SK-N-DZ (cell line): ENCODE data around the gene HSP90AA1. TPM values are rescaled to one million over a fixed set of nuclear protein-coding genes. Genes with fewer than 3 reads are reported as not detected.
"Not testable (repeated sequence)": the region's sequence is repeated elsewhere in the genome, so short reads cannot be mapped to it uniquely, and the experiment has no call there.

ENCODE experiments used
- DNase-seq: peaks from one replicate; pipeline ENCODE4 v3.0.0-alpha.2; 2015; ENCODE audit warnings: low spot score
- polyA plus RNA-seq, 2 experiments: library from polyadenylated mRNA; depleted of rRNA; stranded (reverse); fragments of >200 nt; gene quantifications; 2 replicates each; pipeline ENCODE4 v1.2.3, GENCODE V29; 2014

HSP90AA1 gene
- polyA plus RNA-seq (2014; cell fraction: cytosol; rRNA removed), result 134 and 201 TPM in 2 replicates
- polyA plus RNA-seq (2014; cell fraction: nucleus; rRNA removed), result 122 and 173 TPM in 2 replicates

DNA sequence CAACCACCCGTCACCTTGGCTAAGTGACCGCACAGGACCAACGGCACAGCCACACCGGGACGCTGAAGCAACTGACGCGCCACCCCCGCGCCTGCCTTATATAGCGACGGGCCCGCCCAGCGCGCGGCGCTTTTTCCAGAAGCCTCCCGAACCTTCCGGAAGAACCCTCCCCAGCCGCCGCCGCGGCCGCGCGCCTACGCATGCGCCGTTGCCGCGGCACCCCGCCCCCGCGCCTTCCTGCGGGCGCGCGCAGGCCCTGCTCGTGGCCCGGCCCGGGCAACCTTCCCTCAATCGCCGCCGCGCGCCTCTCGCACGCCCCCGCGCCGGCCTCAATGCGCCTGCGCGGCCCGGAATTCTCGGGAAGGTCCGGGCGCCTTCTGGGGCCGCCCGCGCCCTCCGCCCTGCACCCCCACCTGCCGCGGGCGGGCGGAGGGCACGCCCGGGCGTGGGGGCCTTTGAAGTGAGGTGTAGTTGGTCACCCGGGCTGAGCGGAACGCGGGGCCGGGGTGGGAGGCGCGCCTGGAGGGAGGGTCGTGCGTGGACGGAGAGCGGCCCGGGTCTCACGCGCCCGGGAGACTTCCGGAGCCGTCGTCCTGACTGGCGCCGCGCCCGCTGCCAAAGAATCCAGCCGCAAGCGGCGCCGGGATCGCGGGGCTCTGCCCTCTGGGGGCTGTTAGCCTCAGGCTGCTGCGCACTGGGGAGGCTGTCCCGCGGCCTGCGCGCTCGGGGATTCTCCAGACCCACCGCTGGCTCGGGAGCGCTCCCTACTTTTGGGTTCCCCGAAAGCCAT lies at the start of gene HSP90AA1:
Gene HSP90AA1 (minus strand): TSS at position 73 of the 790 bp plus-strand sequence. CDS start 666 bp downstream, outside the sequence.
- peak; percentile 81 for DNase-seq

DNA sequence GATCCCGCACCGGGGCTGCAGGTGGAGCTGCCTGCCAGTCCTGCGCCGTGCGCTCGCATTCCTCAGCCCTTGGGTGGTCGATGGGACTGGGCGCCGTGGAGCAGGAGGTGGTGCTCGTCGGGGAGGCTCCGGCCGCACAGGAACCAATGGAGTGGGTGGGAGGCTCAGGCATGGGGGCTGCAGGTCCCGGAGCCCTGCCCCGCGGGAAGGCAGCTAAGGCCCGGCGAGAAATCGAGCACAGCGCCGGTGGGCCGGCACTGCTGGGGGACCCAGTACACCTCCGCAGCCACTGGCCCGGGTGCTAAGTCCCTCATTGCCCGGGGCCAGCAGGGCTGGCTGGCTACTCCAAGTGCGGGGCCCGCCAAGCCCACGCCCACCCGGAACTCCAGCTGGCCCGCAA lies 48.6 kb upstream of the HSP90AA1 start:
- not testable (repeated sequence) for DNase-seq

DNA sequence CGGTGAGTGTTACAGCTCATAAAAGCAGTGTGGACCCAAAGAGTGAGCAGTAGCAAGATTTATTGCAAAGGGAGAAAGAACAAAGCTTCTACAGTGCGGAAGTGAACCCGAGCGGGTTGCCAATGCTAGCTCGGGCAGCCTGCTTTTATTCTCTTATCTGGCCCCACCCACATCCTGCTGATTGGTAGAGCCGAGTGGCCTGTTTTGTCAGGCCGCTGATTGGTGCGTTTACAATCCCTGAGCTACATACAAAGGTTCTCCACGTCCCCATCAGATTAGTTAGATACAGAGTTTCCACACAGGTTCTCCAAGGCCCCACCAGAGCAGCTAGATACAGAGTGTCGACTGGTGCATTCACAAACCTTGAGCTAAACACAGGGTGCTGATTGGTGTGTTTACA lies 47.9 kb upstream of the HSP90AA1 start:
- not testable (repeated sequence) for DNase-seq

DNA sequence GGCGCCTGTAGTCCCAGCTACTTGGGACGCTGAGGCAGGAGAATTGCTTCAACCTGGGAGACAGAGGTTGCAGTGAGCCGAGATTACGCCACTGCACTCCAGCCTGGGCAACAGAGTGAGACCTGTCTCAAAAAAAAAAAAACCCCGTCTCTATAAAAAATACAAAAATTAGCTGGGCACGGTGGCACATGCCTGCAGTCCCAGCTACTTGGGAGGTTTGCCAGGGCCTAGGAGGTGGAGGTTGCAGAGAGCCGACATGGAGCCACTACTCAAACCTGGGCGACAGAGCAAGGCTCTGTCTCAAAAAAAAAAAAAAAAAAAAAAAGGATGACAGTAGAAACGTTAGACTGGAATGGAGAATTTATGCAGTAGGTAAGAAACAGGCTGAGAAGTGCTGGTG lies 47.2 kb upstream of the HSP90AA1 start:
- not testable (repeated sequence) for DNase-seq

DNA sequence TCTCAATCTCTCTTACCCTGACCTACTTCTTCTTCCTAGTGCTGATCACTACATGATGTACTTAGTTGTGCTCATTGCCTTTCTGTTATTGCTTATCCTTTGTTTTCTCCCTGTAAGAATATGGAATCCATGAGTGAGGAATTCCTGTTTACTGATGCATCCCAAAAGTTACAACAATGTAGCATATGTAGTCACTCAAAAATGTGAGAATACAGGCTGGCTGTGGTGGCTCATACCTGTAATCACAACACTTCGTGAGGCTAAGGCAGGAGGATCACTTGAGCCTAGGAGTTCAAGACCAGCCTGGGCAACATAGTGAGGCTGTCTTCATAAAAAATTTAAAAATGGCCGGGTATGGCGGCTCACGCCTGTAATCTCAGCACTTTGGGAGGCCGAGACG lies 44.9 kb upstream of the HSP90AA1 start:
- DNase-seq, result no peak

DNA sequence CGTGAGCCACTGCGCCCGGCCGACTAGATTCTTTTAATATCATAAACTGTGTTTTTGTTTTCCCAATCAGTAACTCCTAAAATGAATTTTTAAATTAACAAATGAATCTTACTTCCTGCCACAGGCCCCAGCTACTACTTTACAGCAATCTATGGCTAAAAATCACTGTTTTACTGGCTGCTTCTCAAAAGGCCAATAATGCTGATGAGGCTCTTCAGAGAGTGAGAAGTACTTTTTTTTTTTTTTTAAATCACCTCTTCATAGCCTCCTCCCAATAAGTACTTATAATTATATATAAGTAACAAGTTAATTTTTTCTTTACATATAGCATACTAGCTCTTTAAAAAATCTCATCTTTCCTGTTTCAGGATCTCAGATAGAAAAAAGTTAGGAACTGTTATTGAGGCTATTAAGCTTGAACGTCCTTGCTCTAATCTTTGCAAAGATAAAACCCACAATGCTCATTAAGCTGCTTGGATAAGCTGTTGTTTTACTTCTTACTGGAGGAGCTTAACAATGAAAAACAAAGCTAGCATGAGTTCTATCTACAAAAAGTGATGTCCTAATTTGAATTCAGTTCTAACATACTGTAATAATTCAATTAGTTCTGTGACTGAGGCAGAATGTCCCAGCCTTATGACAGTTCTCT lies 40.1 kb upstream of the HSP90AA1 start:
- DNase-seq, result no peak

DNA sequence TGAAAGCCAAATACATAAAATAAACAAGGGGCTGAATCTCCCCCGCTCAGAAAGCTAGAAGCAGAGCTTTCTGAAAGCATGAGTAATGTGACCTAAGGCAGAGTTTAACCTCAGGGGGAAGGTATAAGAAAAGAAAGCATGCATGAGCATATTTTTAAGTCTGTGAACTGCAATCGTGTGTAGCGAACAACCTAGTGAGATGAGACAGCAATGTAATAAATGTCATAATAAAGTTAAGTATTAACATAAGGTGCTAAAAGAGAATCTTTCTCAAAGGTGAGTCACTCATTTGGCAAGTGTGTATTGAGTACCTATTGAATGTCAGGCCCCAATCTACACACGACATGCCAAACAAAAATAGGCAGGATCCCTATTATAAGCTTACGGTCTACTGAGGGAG lies 38.7 kb upstream of the HSP90AA1 start:
- no peak for DNase-seq

DNA sequence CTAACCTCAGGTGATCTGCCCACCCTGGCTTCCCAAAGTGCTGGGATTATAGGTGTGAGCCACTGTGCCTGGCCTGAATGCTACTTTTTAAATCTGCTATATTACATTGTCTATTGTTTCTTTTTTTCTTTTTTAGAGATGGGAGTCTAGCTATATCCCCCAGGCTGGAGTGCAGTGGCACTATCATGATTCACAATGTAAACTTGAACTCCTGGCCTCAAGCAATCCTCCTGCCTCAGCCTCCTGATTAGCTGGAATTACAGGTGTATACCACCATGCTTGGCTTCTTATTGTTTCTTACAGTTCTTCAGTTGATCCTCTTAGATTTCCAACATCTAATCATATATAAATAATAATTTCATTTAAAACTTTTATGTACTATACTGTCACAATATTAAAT lies 37.6 kb upstream of the HSP90AA1 start:
- DNase-seq, result no peak

DNA sequence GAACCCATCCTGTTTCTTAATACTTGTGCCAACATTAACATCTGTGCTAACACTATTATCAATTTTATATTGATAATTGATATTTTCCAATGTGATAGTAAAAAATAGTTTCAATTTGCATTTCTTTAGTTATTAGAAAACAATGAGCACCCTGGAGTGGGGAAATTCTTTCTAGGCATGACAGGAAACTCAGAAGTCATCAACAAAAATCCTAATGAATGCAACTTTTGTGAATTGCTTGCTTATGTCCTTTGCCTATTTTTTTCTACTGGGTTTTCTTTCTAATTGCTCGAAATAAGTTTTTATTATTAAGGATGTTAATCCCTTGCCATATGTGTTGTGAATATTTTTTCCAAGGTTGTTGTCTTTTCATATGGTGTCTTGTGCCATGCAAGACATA lies 34.7 kb upstream of the HSP90AA1 start:
- DNase-seq, result no peak

DNA sequence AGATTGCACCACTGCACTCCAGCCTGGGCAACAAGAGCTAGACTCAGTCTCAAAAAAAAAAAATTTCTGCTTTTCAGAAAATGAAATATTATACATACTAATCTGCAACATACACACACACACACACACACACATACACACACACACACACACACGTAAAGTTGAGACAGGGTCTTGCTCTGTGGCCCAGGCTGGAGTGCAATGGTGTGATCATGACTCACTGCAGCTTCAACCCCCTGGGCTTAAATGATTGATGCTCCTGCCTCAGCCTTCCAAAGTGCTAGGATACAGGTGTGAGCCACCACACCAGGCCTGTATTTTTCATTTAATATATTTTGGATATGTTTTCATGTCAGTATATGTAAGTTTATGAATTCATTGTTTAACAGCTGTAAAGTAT lies 34.0 kb upstream of the HSP90AA1 start:
- DNase-seq, result no peak

DNA sequence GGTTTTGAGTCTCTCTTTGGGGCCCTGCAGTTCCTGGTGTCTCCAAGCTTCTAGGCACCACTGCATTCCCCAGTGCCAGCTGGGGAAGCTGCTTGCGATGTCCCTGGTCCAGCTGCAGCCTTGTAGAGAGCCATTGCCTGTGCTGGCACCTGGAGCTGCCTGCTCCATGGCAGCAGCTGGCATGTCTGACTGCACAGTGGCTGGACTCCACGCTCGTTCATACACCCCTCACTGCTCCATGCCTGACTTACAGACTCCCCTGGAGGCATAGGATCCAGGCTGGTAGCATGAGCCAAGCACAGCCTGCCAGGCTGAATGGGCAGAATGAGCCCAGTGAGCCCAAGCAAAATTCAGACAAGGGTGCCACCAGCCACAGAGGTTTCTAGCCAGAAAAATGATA lies 31.0 kb upstream of the HSP90AA1 start:
- no peak for DNase-seq

DNA sequence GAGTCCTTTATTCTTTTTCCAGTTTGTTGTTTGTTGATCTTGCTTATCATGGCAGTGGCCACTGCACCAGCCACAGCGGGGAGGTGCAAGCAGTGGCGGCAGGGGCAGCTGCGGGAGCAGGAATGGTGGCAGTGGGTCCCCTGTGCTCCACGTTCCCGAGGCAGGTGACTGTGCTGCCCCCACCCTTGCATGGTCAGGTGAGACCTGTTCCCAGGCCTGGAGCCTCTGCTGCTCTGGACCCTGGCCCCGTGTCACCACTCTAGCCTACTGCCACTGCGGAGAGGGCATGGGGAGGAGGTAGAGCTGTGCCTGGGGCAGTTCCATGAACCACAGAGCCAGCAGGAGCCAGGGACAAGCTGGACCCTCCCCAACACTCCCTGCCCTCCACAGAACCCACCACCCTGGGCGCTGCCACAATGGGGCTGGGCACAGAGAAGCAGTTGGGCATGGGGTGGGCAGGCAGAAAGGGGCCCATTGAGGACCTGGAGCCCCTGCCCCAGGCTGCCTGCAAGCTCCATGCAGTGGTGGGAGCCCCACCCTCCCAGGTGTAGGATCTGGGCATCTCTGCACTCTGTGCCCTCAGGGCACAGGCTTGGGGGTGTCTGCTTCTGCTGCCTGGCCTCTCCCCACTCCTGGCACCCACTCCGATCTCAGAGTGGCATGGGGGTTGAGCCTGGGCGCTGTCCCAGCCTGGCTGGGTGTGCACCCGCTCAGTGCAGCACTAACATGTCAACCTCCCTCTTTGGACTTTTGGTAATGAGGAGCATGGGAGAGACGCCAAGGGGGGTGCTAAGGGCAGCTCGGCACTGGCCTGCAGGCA lies 29.7 kb upstream of the HSP90AA1 start:
- DNase-seq, result no peak

DNA sequence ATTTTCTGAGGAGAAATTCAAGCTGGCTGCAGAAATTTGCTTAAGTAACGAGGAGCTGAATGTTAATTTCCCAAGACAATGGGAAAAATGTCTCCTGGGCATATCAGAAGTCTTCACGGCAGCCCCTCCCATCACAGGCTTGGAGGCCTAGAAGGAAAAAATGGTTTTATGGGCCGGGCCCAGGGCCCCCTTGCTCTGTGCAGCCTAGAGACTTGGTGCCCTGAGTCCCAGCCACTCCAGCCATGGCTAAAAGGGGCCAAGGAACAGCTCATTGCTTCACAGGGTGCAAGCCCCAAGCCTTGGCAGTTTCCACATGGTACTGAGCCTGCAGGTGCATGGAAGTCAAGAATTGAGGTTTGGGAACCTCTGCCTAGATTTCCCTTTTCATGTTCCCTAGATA lies 24.3 kb upstream of the HSP90AA1 start:
- no peak for DNase-seq

DNA sequence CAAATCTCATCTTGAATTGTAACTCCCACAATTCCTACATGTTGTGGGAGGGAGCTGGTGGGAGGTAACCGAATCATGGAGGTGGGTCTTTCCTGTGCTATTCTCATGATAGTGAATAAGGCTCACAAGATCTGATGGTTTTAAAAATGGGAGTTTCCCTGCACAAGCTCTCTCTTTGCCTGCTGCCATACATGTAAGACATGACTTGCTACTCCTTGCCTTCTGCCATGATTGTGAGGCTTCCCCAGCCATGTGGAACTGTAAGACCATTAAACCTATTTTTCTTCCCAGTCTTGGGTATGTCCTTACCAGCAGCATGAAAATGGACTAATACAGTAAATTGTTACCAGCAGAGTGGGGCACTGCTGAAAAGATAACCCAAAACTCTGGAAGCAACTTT lies 22.5 kb upstream of the HSP90AA1 start:
- not testable (repeated sequence) for DNase-seq

DNA sequence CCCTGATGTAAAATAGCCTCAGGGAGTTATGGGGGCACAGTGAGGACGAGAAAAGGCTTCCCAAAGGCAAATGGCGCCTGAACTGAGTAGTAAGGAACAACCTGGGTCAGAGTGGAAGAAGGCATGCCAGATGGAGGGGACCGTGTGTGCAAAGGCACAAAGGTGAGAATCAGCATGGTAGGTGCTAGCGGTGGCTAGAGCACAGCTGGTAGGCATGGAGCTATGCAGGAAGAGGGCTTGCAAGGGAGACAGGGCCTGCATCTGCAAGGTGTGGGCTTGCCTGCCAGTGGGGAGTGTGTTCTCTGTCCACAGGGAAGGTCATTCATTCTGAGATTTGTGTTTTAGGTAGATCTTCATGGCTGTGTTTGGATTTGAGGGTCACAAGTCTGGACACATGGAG lies 18.5 kb upstream of the HSP90AA1 start:
- DNase-seq, result no peak

DNA sequence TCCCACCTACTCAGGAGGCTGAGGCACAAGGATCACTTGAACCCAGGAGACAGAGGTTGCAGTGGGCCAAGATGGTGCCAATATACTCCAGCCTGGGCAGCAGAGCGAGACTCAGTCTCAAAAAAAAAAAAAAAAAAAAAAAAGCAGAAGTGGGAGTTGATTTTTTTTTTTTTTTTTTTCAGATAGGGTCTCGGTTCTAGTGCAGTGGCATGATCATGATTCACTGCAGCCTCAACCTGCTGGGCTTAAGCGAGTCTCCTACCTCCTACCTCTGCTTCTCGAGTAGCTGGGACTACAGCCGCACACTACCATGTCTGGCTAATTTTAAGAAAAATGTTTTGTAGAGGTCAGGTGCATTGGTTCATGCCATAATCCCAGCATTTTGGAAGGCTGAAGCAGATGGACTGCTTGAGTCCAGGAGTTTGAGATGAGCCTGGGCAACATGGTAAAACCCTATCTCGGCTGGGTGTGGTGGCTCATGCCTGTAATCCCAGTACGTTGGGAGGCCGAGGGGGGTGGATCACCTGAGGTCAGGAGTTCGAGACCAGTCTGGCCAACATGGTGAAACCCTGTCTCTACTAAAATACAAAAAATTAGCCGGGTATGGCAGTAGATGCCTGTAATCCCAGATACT lies 16.3 kb upstream of the HSP90AA1 start:
- no peak for DNase-seq

DNA sequence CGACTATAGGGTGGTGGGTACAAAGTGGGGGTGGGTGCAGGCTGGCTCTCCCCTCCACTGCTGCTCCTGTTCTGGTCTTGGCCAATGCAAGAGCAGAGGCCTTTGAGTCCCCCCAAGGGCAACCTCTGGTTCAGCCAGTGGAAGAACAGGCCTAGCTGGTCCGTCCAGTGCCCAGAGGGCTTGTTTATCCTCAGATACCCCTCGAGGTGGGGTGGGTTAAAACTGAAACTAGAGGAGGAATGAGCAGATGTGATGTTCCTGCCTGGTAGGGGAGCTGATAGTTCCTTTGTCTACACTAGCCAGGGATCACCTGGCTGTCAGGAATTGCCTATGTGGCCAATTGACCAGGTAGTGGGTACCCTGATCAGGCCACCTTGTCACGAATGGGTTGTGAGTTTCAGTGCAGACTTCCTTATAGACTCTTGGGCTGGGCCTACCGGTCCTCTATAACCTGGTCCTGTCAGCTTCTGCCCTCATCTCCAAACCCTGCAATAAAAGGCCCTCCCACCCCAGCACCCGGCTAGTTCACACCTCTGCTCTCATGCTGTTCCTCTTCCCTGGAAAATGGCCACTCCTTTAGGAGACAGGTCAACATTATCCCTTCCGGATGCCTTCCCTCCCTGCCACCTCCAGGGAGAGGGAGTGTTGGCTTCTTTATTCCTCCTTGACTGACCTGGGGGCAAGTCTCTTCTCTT lies 10.7 kb upstream of the HSP90AA1 start:
- no peak for DNase-seq

DNA sequence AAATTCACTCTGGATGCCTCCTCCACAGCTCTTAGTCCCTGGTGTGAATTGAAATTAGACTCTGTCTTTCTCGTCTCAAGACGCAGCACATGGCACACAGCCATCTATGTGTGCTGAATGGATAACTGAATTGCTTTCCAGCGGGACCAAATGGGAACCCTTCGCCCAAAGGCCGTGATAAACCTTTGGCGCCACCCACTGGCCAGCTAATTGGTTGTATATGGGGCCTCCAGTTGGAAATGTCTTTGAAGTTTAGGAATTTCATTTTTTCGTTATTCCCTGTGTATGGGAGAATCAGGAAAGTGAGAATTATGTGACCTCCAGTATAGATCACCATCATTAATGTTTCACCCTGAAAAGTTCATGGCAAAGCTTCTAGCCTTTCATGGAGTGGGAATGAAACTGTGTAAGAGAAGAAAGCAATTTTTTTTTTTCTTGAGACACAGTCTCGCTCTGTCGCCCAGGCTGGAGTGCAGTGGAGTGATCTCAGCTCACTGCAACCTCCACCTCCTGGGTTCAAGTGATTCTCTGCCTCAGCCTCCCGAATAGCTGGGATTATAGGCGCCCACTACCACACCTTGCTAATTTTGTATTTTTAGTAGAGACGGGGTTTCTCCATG lies 9.8 kb upstream of the HSP90AA1 start:
- DNase-seq, result peak; percentile 59

DNA sequence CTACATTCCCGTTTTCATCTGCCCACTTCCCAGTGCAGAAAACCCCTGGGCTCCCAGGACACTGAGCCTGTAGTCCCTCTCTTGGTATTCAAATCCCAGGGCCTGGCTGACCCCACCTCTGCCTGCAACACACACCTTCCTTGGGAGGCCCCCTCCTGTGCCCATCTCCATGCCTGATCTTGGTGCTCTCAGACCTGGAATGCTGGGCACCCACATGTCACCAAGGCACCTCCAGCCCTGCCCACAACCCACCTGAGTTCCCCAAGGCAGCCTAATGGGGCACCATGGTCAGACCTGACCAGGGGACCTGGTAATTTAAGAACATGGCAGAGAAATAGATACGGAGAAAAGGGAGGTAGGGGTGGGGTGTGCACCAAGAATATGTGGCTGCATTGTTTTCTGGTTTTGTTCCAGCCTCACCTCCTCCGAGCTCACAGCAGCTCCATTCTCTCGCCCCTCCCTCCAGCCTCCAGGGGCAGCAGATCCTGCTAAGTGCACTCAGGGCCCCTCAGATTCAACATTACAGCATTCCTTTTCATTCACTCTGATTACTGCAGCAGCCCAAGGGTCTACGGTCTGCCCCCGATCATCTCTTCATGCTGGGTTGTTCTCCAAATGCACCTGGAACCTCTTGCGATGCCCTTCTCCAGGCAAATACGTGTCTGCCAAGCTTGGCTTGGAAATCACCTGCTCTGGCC lies 9.2 kb upstream of the HSP90AA1 start:
- DNase-seq, result no peak
